CD4-positive, CD25-positive, alpha-beta regulatory T cell (primary cell): Measurements from ENCODE around the gene CCDC40. TPM values are rescaled to one million over a fixed set of nuclear protein-coding genes. Genes with fewer than 3 reads are reported as not detected.

Experiments used
- ATAC-seq, 2 donors: fragments of 150-1000 bp; cut with Tn5 transposase; one replicate each; pipeline ENCODE4 v1.10.0; 2021; ENCODE audit warnings: low read depth in 2 of 2, moderate number of reproducible peaks in 2 of 2, moderate library complexity in 1 of 2
- DNase-seq, 3 donors: peaks; one replicate each; pipeline versions ENCODE4 v3.0.0 to v3.0.0-alpha.2; 2012 to 2022; ENCODE audit warnings: mixed read lengths in 1 of 3
- H3K27ac ChIP-seq: one replicate; pipeline ENCODE4 v1.7.0; 2013; ENCODE audit warnings: mild to moderate bottlenecking, low read length; ENCODE audit not compliant: insufficient read depth, poor library complexity, severe bottlenecking
- H3K27me3 ChIP-seq: one replicate; pipeline ENCODE4 v1.7.0; 2013; ENCODE audit warnings: low read length; ENCODE audit not compliant: control insufficient read depth, insufficient read depth
- H3K36me3 ChIP-seq: one replicate; pipeline ENCODE4 v1.7.0; 2013; ENCODE audit warnings: mild to moderate bottlenecking, low read length, moderate library complexity; ENCODE audit not compliant: control insufficient read depth, insufficient read depth
- H3K4me1 ChIP-seq: 2 replicates; pipeline ENCODE4 v1.7.0; 2013; ENCODE audit warnings: mild to moderate bottlenecking, low read length; ENCODE audit not compliant: insufficient read depth, control insufficient read depth, poor library complexity, severe bottlenecking
- H3K4me3 ChIP-seq: one replicate; pipeline ENCODE4 v1.7.0; 2013; ENCODE audit warnings: low read depth, mild to moderate bottlenecking, low read length, moderate library complexity
- H3K9me3 ChIP-seq, 2 experiments: 1 replicate in 1 of 2; 2 replicates in 1 of 2; pipeline ENCODE4 v1.7.0; 2013; ENCODE audit warnings: low read length in 2 of 2, mild to moderate bottlenecking in 1 of 2, moderate library complexity in 1 of 2; ENCODE audit not compliant: control insufficient read depth in 2 of 2
- H3K27ac Mint-ChIP-seq, 3 donors: one replicate each; pipeline ENCODE4 v1.8.0; 2020 to 2022; ENCODE audit warnings: mild to moderate bottlenecking in 3 of 3, mixed read lengths in 3 of 3, moderate library complexity in 2 of 3
- H3K27me3 Mint-ChIP-seq: one replicate; pipeline ENCODE4 v1.8.0; 2022; ENCODE audit warnings: mild to moderate bottlenecking, mixed read lengths
- H3K36me3 Mint-ChIP-seq: one replicate; pipeline ENCODE4 v1.8.0; 2020; ENCODE audit warnings: mixed read lengths
- H3K4me1 Mint-ChIP-seq, 4 donors: one replicate each; pipeline ENCODE4 v1.8.0; 2020 to 2022; ENCODE audit warnings: mixed read lengths in 4 of 4, mild to moderate bottlenecking in 1 of 4
- H3K4me3 Mint-ChIP-seq, 4 donors: one replicate each; pipeline ENCODE4 v1.8.0; 2020 to 2022; ENCODE audit warnings: mild to moderate bottlenecking in 4 of 4, mixed read lengths in 4 of 4, moderate library complexity in 3 of 4
- H3K9me3 Mint-ChIP-seq, 7 donors: one replicate each; pipeline ENCODE4 v1.8.0; 2020 to 2022; ENCODE audit warnings: mixed read lengths in 7 of 7, mild to moderate bottlenecking in 3 of 7, moderate library complexity in 2 of 7
- polyA plus RNA-seq, 4 donors: library from polyadenylated mRNA; unstranded; fragments of 300-500 nt; fragmentation: Illumina TruSeq; gene quantifications; one replicate each; pipeline ENCODE4 v1.2.3, GENCODE V29; 2021
- total RNA-seq: library from RNA; stranded (reverse); gene quantifications from one replicate; pipeline ENCODE4 v1.2.3, GENCODE V29; 2022

CCDC40 gene
- total and polyA plus RNA-seq, 5 donors from 2014 or later, result 0.32 TPM; not detected in 4

DNA sequence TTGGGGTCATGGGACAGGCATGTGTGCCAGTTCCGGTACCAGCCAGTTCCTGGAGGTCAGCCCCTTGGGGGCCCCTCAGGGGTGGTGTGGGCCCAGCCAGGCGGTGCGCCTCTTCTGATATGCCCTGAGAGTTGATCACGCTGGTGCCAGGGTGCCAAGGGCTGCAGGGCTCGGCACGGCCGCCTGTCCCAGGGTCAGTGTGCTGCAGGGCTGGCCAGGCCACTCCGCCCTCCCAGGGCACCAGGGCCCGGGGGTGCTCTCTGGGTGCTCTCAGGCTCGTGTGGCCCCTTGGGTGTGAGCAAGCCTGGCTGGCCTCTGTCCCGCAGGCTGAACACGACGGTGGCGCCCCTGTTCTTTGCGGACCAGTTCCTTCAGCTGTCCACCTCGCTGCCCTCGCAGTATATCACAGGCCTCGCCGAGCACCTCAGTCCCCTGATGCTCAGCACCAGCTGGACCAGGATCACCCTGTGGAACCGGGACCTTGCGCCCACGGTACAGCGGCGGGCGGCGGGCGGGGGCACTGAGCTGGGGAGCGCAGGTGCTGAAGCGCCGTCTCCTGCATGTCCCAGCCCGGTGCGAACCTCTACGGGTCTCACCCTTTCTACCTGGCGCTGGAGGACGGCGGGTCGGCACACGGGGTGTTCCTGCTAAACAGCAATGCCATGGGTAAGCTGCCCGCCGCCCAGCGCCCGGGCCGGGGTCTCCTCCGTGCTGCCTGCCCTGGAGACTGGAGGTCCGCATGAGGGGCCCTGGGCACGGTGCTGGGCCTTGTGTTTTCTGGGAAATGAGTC lies 71.0 kb downstream of the CCDC40 start:
- no peaks in the 10 kb centered on the region for H3K9me3 ChIP-seq
- Mint-ChIP-seq H3K27ac (peak overlapping the region in 1 of 3 donors; percentile 62), H3K36me3 (no peaks in the 10 kb centered on the region), H3K4me1 (peaks cover 0 to 11% (median 5%) of the 10 kb centered on the region in 4 donors), H3K4me3 (no peak overlapping the region), H3K27me3 (peaks cover 6% of the 10 kb centered on the region), H3K9me3 (peaks cover 0 to 2% (median 0%) of the 10 kb centered on the region in 7 donors)
- DNase-seq (no peak), ATAC-seq (no peak)
- no peaks in the 10 kb centered on the region for H3K36me3 ChIP-seq
- no peak overlapping the region for H3K27ac ChIP-seq
- H3K4me1 ChIP-seq, result no peaks in the 10 kb centered on the region
- H3K27me3 ChIP-seq, result no peaks in the 10 kb centered on the region
- no peak overlapping the region for H3K4me3 ChIP-seq

DNA sequence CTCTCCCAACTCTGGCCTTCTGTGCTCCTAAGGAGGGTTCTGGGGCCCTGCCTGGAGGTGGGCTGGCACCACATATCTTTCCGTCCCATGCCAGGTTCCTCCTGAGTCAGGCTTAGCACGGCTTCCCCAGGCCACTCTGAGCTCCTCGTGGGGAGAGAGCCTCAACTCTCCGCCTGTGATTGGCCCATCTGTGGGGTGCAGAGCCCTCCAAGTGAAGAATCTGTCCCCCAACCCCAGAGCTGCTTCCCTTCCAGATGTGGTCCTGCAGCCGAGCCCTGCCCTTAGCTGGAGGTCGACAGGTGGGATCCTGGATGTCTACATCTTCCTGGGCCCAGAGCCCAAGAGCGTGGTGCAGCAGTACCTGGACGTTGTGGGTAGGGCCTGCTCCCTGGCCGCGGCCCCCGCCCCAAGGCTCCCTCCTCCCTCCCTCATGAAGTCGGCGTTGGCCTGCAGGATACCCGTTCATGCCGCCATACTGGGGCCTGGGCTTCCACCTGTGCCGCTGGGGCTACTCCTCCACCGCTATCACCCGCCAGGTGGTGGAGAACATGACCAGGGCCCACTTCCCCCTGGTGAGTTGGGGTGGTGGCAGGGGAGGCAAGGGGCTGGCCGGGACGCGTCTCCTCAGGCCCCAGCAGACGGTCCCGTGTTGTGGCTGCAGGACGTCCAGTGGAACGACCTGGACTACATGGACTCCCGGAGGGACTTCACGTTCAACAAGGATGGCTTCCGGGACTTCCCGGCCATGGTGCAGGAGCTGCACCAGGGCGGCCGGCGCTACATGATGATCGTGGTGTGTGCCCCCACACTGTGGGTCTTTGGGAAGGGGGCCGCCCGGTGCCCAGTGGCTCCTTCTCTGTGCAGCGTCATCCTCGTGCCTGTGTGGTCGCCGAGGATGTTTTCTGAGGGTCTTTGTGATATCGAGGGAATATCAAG lies 71.9 kb downstream of the CCDC40 start:
- no peak for DNase-seq
- Mint-ChIP-seq H3K36me3 (no peaks in the 10 kb centered on the region), H3K4me3 (no peak overlapping the region), H3K4me1 (peaks cover 0 to 3% (median 2%) of the 10 kb centered on the region in 4 donors), H3K27ac (peak overlapping the region in 1 of 3 donors; percentile 62), H3K9me3 (peaks cover 0 to under 1% (median 0%) of the 10 kb centered on the region in 7 donors), H3K27me3 (peaks cover 3% of the 10 kb centered on the region)
- Histone ChIP-seq H3K27me3 (no peaks in the 10 kb centered on the region), H3K4me1 (no peaks in the 10 kb centered on the region), H3K9me3 (no peaks in the 10 kb centered on the region), H3K36me3 (no peaks in the 10 kb centered on the region), H3K27ac (no peak overlapping the region), H3K4me3 (no peak overlapping the region)
- ATAC-seq, result no peak

DNA sequence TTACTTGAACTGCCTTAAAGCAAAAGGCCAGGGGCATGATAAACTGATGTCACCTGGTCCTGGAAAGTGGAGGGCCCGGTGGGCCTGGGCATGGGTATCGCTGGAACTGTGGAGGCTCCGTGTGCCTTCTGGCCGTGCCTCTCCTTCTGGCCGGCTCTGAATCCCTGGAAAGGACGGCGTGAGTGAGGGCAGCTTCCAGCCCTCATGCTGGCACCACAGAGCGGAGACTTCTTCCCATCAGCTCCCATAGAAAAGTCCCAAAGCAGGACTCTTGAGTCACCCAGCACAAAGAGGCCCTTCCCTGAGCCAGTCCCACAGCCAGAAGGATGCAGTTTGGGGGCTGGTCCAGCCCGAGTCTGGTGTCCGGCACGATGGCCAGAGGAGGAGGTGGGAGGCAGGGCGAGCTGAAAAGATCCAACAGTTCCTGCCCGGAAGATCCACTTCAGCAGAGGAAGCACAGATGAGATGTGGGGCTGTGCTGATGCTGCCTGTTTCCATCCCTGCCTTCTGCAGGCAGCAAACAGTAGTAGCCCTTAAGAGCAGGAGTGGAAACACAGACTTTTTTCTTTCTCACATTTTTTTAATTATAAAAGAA lies 72.7 kb downstream of the CCDC40 start:
- H3K4me3 Mint-ChIP-seq, result no peak overlapping the region
- no peak overlapping the region for H3K27ac Mint-ChIP-seq
- H3K27me3 Mint-ChIP-seq, result no peaks in the 10 kb centered on the region
- no peak for DNase-seq
- Histone ChIP-seq H3K4me3 (no peak overlapping the region), H3K27ac (no peak overlapping the region), H3K4me1 (no peaks in the 10 kb centered on the region), H3K36me3 (no peaks in the 10 kb centered on the region), H3K9me3 (no peaks in the 10 kb centered on the region), H3K27me3 (no peaks in the 10 kb centered on the region)
- no peaks in the 10 kb centered on the region for H3K36me3 Mint-ChIP-seq
- no peak for ATAC-seq
- H3K4me1 Mint-ChIP-seq, result no peaks in the 10 kb centered on the region
- H3K9me3 Mint-ChIP-seq, result no peaks in the 10 kb centered on the region

DNA sequence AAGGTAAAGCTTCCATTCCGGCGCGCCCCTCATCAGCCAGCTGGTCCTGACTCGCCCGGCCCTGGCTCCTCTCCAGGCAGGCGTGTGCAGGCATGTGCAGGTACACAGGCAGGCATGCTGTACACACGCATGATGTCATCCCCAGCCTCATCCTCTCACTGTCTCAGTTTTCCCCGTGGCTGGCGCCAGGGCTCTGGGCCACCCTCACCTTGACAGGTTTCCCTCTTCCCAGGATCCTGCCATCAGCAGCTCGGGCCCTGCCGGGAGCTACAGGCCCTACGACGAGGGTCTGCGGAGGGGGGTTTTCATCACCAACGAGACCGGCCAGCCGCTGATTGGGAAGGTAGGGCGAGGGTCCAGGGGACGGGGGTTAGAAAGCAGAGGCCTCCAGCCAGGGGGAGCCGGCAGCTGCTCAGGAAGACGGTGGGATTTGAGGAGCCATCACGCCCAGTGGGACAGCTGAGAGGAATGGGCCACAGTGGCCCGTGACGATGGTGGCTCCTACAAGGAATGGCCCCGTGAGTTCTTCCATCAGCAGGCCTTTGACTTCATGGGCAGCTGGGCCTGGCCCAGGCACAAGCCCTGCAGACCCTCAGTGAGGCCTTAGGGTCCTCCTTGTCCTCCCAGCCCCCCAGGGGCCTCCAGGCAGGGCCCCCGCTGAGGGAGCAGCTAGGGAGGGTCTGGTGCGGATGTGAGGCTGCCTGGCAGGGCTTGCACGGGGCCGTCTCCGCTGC lies 73.4 kb downstream of the CCDC40 start:
- Histone ChIP-seq H3K36me3 (no peaks in the 10 kb centered on the region), H3K27me3 (no peaks in the 10 kb centered on the region), H3K27ac (no peak overlapping the region), H3K9me3 (no peaks in the 10 kb centered on the region), H3K4me3 (no peak overlapping the region), H3K4me1 (no peaks in the 10 kb centered on the region)
- ATAC-seq (no peak), DNase-seq (no peak)
- H3K27me3 Mint-ChIP-seq, result no peaks in the 10 kb centered on the region
- no peak overlapping the region for H3K27ac Mint-ChIP-seq
- no peaks in the 10 kb centered on the region for H3K9me3 Mint-ChIP-seq
- no peak overlapping the region for H3K4me3 Mint-ChIP-seq
- H3K36me3 Mint-ChIP-seq, result no peaks in the 10 kb centered on the region
- no peaks in the 10 kb centered on the region for H3K4me1 Mint-ChIP-seq

DNA sequence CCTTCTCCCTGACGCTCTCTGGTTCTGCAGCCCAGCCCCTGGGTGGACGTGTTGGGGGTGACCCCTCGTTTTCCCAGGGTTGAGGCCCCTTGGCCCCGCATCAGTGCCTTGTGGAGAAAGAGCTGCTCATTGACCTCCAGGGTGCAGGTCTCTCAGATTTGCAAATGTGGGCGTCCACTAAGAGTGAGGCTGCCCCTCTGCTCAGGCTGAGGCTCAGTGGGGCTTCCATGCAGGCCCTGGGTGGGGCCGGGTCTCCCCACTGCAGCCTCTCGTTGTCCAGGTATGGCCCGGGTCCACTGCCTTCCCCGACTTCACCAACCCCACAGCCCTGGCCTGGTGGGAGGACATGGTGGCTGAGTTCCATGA lies 74.0 kb downstream of the CCDC40 start:
- Histone ChIP-seq H3K4me1 (no peaks in the 10 kb centered on the region), H3K27me3 (no peaks in the 10 kb centered on the region), H3K4me3 (no peak overlapping the region), H3K9me3 (no peaks in the 10 kb centered on the region), H3K36me3 (no peaks in the 10 kb centered on the region), H3K27ac (no peak overlapping the region)
- Mint-ChIP-seq H3K27ac (no peak overlapping the region), H3K4me3 (no peak overlapping the region), H3K27me3 (no peaks in the 10 kb centered on the region), H3K4me1 (no peaks in the 10 kb centered on the region), H3K9me3 (peaks cover 0 to 5% (median 0%) of the 10 kb centered on the region in 7 donors), H3K36me3 (no peaks in the 10 kb centered on the region)
- ATAC-seq, result no peak
- no peak for DNase-seq

DNA sequence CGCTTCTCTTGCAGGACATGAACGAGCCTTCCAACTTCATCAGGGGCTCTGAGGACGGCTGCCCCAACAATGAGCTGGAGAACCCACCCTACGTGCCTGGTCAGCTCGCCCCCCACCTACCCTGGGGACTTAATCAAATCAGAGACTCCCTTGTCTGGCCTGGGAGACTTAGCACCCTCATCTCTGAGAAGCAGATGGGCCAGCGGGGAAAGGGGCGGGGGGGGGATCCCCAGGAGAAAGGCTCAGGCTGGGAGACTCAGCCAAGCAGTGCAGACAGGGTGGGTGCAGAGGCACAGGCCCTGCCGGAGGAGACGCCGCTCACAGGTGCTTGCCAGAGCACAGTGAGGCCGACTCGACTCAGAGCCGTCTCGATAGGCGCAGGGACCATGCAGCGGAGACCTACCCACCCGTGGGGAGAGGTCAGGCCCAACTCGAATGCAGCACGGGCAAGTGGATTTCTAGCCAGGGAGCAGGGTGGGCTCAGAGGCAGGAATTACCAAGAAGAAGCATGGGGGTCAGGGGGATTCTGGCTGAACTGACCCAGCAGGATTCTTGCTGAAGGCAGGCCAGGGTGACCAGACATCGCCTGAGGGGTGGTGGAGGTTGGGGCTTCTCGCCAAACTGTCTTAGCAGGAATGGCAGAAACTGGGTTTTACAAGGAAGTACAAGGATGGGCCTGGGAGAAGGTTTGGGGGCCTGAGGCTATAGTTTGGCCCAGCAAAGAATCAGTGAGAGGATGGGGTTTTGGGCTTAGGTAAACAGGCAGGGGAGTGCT lies 74.7 kb downstream of the CCDC40 start:
- peaks cover 0 to 7% (median 0%) of the 10 kb centered on the region in 7 donors for H3K9me3 Mint-ChIP-seq
- Histone ChIP-seq H3K27me3 (no peaks in the 10 kb centered on the region), H3K9me3 (no peaks in the 10 kb centered on the region), H3K4me3 (no peak overlapping the region), H3K36me3 (no peaks in the 10 kb centered on the region), H3K27ac (no peak overlapping the region), H3K4me1 (no peaks in the 10 kb centered on the region)
- H3K4me3 Mint-ChIP-seq, result no peak overlapping the region
- no peak overlapping the region for H3K27ac Mint-ChIP-seq
- no peaks in the 10 kb centered on the region for H3K27me3 Mint-ChIP-seq
- ATAC-seq (no peak), DNase-seq (no peak)
- H3K4me1 Mint-ChIP-seq, result no peaks in the 10 kb centered on the region
- peaks cover 3% of the 10 kb centered on the region for H3K36me3 Mint-ChIP-seq
